MM.1S (cell line): Measurements from ENCODE around the gene RBMS3.

Experiments
- DNase-seq: peaks from one replicate; pipeline ENCODE4 v3.0.0-alpha.2; 2015
- H2AFZ ChIP-seq: fragments of 300-600 bp; sonication (generic); 2 replicates; pipeline ENCODE4 v1.6.0; 2016; ENCODE audit warnings: antibody characterized with exemption, low read length
- H3F3A ChIP-seq: fragments of 300-600 bp; sonication (generic); 2 replicates; pipeline ENCODE4 v1.6.1; 2016; ENCODE audit warnings: mild to moderate bottlenecking, antibody characterized with exemption, low read length, moderate library complexity, mixed read lengths; ENCODE audit not compliant: insufficient read depth
- H3K27ac ChIP-seq: fragments of 300-600 bp; sonication (generic); 2 replicates; pipeline ENCODE4 v1.5.1; 2016; ENCODE audit warnings: mild to moderate bottlenecking, low read length
- H3K27me3 ChIP-seq: fragments of 300-600 bp; sonication (generic); replicated peaks from 2 replicates; pipeline ENCODE4 v1.6.0; 2016; ENCODE audit warnings: low read length; ENCODE audit not compliant: insufficient read depth
- H3K36me3 ChIP-seq: fragments of 300-600 bp; sonication (generic); replicated peaks from 2 replicates; pipeline ENCODE4 v1.6.1; 2016; ENCODE audit warnings: mild to moderate bottlenecking, low read length, mixed read lengths; ENCODE audit not compliant: insufficient read depth
- H3K4me1 ChIP-seq: fragments of 300-600 bp; sonication (generic); 2 replicates; pipeline ENCODE4 v1.6.1; 2016; ENCODE audit warnings: low read length, mixed read lengths
- H3K4me2 ChIP-seq: fragments of 300-600 bp; sonication (generic); 2 replicates; pipeline ENCODE4 v1.6.0; 2016; ENCODE audit warnings: low read depth, low read length
- H3K4me3 ChIP-seq: fragments of 300-600 bp; sonication (generic); 2 replicates; pipeline ENCODE4 v1.5.1; 2016; ENCODE audit warnings: low read length, mixed read lengths
- H3K79me2 ChIP-seq: fragments of 300-600 bp; sonication (generic); 2 replicates; pipeline ENCODE4 v1.6.1; 2016; ENCODE audit warnings: mixed run types, low read length, mixed read lengths
- H3K9ac ChIP-seq: fragments of 300-600 bp; sonication (generic); 2 replicates; pipeline ENCODE4 v1.6.1; 2016; ENCODE audit warnings: low read length, mixed read lengths
- H3K9me2 ChIP-seq: fragments of 300-600 bp; sonication (generic); replicated peaks from 2 replicates; pipeline ENCODE4 v1.6.1; 2016; ENCODE audit warnings: mild to moderate bottlenecking, low read length, mixed read lengths; ENCODE audit not compliant: insufficient read depth
- H3K9me3 ChIP-seq: fragments of 300-600 bp; sonication (generic); replicated peaks from 2 replicates; pipeline ENCODE4 v1.6.1; 2016; ENCODE audit warnings: mild to moderate bottlenecking, low read length, mixed read lengths; ENCODE audit not compliant: insufficient read depth
- H4K20me1 ChIP-seq: fragments of 300-600 bp; sonication (generic); 2 replicates; pipeline ENCODE4 v1.6.1; 2016; ENCODE audit warnings: mild to moderate bottlenecking, low read length, moderate library complexity, mixed read lengths; ENCODE audit not compliant: insufficient read depth
- CTCF ChIP-seq: fragments of 300-600 bp; sonication (generic); IDR thresholded peaks from 2 replicates; pipeline ENCODE4 v1.5.1; 2016; ENCODE audit warnings: antibody characterized with exemption, low read length, mixed read lengths
- EZH2 ChIP-seq: fragments of 300-600 bp; sonication (generic); optimal IDR thresholded peaks from 2 replicates; pipeline ENCODE3; 2017; ENCODE audit warnings: low read depth, mild to moderate bottlenecking, antibody characterized with exemption, low read length, mixed read lengths
- EZH2phosphoT487 ChIP-seq: fragments of 300-600 bp; sonication (generic); IDR thresholded peaks from 2 replicates; pipeline ENCODE4 v1.6.1; 2018; ENCODE audit warnings: antibody characterized with exemption, low read length

The RBMS3 gene

GRCh38 chr3:29420106-29420505 lies 139.2 kb downstream of the RBMS3 start:
- Histone ChIP-seq H3K36me3 (no peaks in the 10 kb centered on the region), H3K9ac (no peak overlapping the region), H3K4me1 (no peaks in the 10 kb centered on the region), H2AFZ (no peak overlapping the region), H3K4me2 (no peak overlapping the region), H3K27ac (no peak overlapping the region), H3K9me3 (no peaks in the 10 kb centered on the region), H3K4me3 (no peak overlapping the region), H3K9me2 (no peaks in the 10 kb centered on the region), H4K20me1 (no peaks in the 10 kb centered on the region), H3F3A (no peaks in the 10 kb centered on the region), H3K79me2 (no peaks in the 10 kb centered on the region), H3K27me3 (no peaks in the 10 kb centered on the region)
- no peak for DNase-seq
- TF ChIP-seq EZH2: no peak
- no peak for TF ChIP-seq EZH2phosphoT487
- no peak for TF ChIP-seq CTCF

- H3K27me3 ChIP-seq: no peaks in the 10 kb centered on the region
- H3K4me2 ChIP-seq: no peak overlapping the region
- TF ChIP-seq EZH2 (no peak), EZH2phosphoT487 (no peak)
- H3K27ac ChIP-seq: no peak overlapping the region
- no peak overlapping the region for H3K4me3 ChIP-seq
- no peaks in the 10 kb centered on the region for H3K79me2 ChIP-seq
- no peaks in the 10 kb centered on the region for H3K9me2 ChIP-seq
- H4K20me1 ChIP-seq: no peaks in the 10 kb centered on the region
- DNase-seq: no peak
- H3K36me3 ChIP-seq: no peaks in the 10 kb centered on the region
- no peaks in the 10 kb centered on the region for H3F3A ChIP-seq
- no peak overlapping the region for H2AFZ ChIP-seq
- H3K9me3 ChIP-seq: no peaks in the 10 kb centered on the region
- H3K4me1 ChIP-seq: no peaks in the 10 kb centered on the region
- no peak overlapping the region for H3K9ac ChIP-seq
Observed at GRCh38 chr3:29426302-29427226, 145.7 kb downstream of the RBMS3 start.

GRCh38 chr3:29427266-29428103 lies 146.6 kb downstream of the RBMS3 start:
- DNase-seq: no peak
- H3K4me1 ChIP-seq: no peaks in the 10 kb centered on the region
- no peak overlapping the region for H3K4me3 ChIP-seq
- no peaks in the 10 kb centered on the region for H3K9me3 ChIP-seq
- H3K27me3 ChIP-seq: no peaks in the 10 kb centered on the region
- H3K36me3 ChIP-seq: no peaks in the 10 kb centered on the region
- no peaks in the 10 kb centered on the region for H3F3A ChIP-seq
- H3K9me2 ChIP-seq: no peaks in the 10 kb centered on the region
- no peak overlapping the region for H2AFZ ChIP-seq
- no peak overlapping the region for H3K9ac ChIP-seq
- TF ChIP-seq EZH2 (no peak), EZH2phosphoT487 (no peak), CTCF (no peak)
- no peaks in the 10 kb centered on the region for H3K79me2 ChIP-seq
- no peaks in the 10 kb centered on the region for H4K20me1 ChIP-seq
- H3K4me2 ChIP-seq: no peak overlapping the region
- H3K27ac ChIP-seq: no peak overlapping the region
